ENCODE results near the gene ITSN2.

ITSN2 gene

GRCh38 chr2:24285484-24286152 lies 74.7 kb downstream of the ITSN2 start:
- no peak for DNase-seq (ENCODE audit: low read depth)
- TF ChIP-seq, protein P1, sequence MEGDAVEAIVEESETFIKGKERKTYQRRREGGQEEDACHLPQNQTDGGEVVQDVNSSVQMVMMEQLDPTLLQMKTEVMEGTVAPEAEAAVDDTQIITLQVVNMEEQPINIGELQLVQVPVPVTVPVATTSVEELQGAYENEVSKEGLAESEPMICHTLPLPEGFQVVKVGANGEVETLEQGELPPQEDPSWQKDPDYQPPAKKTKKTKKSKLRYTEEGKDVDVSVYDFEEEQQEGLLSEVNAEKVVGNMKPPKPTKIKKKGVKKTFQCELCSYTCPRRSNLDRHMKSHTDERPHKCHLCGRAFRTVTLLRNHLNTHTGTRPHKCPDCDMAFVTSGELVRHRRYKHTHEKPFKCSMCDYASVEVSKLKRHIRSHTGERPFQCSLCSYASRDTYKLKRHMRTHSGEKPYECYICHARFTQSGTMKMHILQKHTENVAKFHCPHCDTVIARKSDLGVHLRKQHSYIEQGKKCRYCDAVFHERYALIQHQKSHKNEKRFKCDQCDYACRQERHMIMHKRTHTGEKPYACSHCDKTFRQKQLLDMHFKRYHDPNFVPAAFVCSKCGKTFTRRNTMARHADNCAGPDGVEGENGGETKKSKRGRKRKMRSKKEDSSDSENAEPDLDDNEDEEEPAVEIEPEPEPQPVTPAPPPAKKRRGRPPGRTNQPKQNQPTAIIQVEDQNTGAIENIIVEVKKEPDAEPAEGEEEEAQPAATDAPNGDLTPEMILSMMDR (IDR thresholded peaks at IDR 0.05; ENCODE audit: control insufficient read depth, extremely low read depth, insufficient read depth), result no peak
- H3K4me3 ChIP-seq (ENCODE audit: low read depth, low read length), result no peak overlapping the region

DNA sequence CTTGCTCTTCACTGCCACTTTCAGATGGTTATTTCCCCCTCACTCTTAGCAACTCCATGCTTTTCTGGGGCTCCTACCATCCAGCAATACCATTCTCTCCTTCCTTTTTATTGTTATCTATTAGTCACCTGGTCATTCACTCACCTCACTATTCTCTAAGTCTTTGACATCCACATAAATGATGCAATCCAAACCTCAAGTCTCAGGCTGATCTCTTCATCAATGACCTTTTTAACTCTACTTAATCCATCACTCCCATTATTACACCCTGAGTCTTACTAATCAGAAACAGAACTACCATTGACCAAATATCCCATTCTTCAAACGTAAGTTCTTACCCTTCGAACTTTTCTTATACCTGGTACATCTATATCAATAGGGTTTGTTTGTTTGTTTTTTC lies 79.7 kb downstream of the ITSN2 start:
- DNase-seq (ENCODE audit: low read depth), result no peak
- H3K4me3 ChIP-seq (ENCODE audit: low read depth, low read length), result no peak overlapping the region
- TF ChIP-seq, protein P1 (IDR thresholded peaks at IDR 0.05; ENCODE audit: control insufficient read depth, extremely low read depth, insufficient read depth), result no peak

GRCh38 chr2:24280161-24280560 lies 80.2 kb downstream of the ITSN2 start:
- TF ChIP-seq, protein P1 (IDR thresholded peaks at IDR 0.05; ENCODE audit: control insufficient read depth, extremely low read depth, insufficient read depth), result no peak
- no peak for DNase-seq (ENCODE audit: low read depth)
- no peak overlapping the region for H3K4me3 ChIP-seq (ENCODE audit: low read depth, low read length)

DNA sequence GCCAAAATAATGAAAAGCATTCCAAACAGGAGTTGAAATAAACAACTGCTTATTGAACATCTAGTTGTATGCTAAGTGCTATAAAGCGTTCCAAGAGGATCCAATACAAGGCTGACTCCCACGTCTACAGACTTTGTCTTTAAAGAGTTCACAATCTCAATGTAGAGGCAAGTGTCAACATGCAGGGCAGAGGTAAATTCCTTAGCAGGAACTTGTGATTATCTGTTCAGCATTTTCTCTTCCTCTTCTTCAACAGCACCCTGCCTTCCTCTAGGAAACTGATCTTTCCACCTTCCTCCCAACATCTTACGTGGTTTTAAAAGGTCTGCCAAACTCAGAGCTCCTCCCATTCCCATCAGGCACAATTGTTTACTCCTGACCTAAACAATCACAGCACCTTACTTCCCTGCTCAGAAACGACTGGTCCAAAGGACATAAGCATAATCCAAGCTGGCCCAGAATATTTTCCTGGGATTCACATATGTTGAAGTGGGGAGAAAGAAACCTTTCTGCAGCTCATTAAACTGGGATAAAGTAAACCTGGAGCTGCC lies 83.9 kb downstream of the ITSN2 start:
- TF ChIP-seq, protein P1 (IDR thresholded peaks at IDR 0.05; ENCODE audit: control insufficient read depth, extremely low read depth, insufficient read depth), result no peak
- no peak overlapping the region for H3K4me3 ChIP-seq (ENCODE audit: low read depth, low read length)
- peak; percentile 17 for DNase-seq (ENCODE audit: low read depth)

- TF ChIP-seq, protein P1 (IDR thresholded peaks at IDR 0.05; ENCODE audit: control insufficient read depth, extremely low read depth, insufficient read depth), result no peak
- no peak overlapping the region for H3K4me3 ChIP-seq (ENCODE audit: low read depth, low read length)
- DNase-seq (ENCODE audit: low read depth), result no peak
Measured at GRCh38 chr2:24274809-24275208, 85.5 kb downstream of the ITSN2 start.

DNA sequence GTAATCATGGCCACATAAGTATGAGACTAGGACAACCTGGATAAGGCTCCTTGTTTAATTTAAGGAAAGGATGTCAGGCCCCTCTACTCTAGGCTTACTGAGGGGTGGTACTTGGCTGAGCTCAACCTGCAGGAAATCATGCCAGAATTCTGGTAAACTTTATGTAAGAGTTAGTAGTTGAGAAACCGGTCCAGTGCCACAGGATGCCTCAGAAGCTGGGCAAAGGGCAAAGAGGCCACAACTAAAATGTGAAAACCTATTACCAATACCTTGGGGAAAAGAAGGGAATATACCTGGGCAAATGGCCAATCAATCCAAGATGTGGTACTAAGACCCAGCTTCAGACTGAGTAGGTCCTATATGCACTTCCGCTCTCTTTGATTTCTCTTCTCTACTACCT lies 86.7 kb downstream of the ITSN2 start:
- TF ChIP-seq, protein P1 (IDR thresholded peaks at IDR 0.05; ENCODE audit: control insufficient read depth, extremely low read depth, insufficient read depth), result no peak
- no peak for DNase-seq (ENCODE audit: low read depth)

DNA sequence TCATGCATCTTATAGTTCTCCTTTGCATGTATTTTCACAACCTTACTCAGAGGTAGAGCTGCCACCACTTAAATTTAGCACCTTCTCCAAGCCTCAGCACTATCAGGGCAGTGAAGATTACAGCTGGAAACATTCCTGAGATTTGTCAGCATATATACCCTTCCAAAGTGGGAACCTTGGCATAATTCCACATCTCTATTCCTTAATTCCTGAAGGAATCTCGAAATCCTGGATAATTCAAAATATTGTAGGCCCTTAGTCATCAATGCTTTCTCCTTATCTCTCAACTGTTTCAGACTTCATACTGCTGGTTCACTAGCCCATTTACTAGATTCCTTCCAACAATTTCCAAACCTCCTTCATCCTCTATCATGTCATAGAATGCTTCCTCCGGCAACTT lies 87.4 kb downstream of the ITSN2 start:
- H3K4me3 ChIP-seq (ENCODE audit: low read depth, low read length), result no peak overlapping the region
- DNase-seq (ENCODE audit: low read depth), result no peak
- TF ChIP-seq, protein P1 (IDR thresholded peaks at IDR 0.05; ENCODE audit: control insufficient read depth, extremely low read depth, insufficient read depth), result no peak

More for the DNA sequence above, 86.7 kb downstream of the ITSN2 start:
- H3K4me3 ChIP-seq (ENCODE audit: low read depth, low read length), result no peak overlapping the region

Measured in LNCaP clone FGC (cell line).